ENCODE results near the gene COL6A5.

DNA sequence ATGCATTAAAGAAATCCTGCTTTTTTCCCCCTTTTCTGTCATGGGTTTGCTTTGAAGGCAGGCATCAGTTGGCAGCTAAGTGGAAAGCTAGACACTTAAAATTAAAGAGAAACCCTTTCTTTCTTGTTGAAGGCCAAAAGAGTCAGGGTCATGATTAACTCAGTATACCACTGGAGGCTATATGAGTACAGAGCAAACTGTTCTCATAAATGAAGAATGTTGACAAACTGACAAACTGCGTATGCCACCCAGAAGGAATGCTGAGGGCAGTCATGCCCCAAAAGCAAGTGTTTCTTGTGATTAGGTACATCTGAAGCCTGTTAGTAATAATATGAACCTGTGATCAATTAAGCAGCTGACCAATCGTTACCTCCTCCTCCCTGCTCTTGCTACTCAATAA lies 127.9 kb downstream of the COL6A5 start:
- TF ChIP-seq, protein P1, sequence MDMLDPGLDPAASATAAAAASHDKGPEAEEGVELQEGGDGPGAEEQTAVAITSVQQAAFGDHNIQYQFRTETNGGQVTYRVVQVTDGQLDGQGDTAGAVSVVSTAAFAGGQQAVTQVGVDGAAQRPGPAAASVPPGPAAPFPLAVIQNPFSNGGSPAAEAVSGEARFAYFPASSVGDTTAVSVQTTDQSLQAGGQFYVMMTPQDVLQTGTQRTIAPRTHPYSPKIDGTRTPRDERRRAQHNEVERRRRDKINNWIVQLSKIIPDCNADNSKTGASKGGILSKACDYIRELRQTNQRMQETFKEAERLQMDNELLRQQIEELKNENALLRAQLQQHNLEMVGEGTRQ (IDR thresholded peaks at IDR 0.05; ENCODE audit: borderline replicate concordance, low read depth, low read length): no peak
- TF ChIP-seq, protein P2, sequence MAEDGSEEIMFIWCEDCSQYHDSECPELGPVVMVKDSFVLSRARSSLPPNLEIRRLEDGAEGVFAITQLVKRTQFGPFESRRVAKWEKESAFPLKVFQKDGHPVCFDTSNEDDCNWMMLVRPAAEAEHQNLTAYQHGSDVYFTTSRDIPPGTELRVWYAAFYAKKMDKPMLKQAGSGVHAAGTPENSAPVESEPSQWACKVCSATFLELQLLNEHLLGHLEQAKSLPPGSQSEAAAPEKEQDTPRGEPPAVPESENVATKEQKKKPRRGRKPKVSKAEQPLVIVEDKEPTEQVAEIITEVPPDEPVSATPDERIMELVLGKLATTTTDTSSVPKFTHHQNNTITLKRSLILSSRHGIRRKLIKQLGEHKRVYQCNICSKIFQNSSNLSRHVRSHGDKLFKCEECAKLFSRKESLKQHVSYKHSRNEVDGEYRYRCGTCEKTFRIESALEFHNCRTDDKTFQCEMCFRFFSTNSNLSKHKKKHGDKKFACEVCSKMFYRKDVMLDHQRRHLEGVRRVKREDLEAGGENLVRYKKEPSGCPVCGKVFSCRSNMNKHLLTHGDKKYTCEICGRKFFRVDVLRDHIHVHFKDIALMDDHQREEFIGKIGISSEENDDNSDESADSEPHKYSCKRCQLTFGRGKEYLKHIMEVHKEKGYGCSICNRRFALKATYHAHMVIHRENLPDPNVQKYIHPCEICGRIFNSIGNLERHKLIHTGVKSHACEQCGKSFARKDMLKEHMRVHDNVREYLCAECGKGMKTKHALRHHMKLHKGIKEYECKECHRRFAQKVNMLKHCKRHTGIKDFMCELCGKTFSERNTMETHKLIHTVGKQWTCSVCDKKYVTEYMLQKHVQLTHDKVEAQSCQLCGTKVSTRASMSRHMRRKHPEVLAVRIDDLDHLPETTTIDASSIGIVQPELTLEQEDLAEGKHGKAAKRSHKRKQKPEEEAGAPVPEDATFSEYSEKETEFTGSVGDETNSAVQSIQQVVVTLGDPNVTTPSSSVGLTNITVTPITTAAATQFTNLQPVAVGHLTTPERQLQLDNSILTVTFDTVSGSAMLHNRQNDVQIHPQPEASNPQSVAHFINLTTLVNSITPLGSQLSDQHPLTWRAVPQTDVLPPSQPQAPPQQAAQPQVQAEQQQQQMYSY (CRISPR knock-in tag; IDR thresholded peaks at IDR 0.05): no peak
- TF ChIP-seq HDAC2 (IDR thresholded peaks at IDR 0.05) (no peak), POLR2A (IDR thresholded peaks at IDR 0.05; ENCODE audit: low read depth, low read length) (no peak), ETV6 (conservative IDR thresholded peaks at IDR 0.05 in 1 of 2, IDR thresholded peaks at IDR 0.05 in 1 of 2; ENCODE audit: borderline replicate concordance in 1 of 2, low read depth in 1 of 2) (no peak), LARP7 (IDR thresholded peaks at IDR 0.05) (no peak)
- TF ChIP-seq, protein P3, sequence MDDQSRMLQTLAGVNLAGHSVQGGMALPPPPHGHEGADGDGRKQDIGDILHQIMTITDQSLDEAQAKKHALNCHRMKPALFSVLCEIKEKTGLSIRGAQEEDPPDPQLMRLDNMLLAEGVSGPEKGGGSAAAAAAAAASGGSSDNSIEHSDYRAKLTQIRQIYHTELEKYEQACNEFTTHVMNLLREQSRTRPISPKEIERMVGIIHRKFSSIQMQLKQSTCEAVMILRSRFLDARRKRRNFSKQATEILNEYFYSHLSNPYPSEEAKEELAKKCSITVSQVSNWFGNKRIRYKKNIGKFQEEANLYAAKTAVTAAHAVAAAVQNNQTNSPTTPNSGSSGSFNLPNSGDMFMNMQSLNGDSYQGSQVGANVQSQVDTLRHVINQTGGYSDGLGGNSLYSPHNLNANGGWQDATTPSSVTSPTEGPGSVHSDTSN (IDR thresholded peaks at IDR 0.05; ENCODE audit: insufficient replicate concordance, low read depth, low read length): no peak
- TF ChIP-seq, protein P4, sequence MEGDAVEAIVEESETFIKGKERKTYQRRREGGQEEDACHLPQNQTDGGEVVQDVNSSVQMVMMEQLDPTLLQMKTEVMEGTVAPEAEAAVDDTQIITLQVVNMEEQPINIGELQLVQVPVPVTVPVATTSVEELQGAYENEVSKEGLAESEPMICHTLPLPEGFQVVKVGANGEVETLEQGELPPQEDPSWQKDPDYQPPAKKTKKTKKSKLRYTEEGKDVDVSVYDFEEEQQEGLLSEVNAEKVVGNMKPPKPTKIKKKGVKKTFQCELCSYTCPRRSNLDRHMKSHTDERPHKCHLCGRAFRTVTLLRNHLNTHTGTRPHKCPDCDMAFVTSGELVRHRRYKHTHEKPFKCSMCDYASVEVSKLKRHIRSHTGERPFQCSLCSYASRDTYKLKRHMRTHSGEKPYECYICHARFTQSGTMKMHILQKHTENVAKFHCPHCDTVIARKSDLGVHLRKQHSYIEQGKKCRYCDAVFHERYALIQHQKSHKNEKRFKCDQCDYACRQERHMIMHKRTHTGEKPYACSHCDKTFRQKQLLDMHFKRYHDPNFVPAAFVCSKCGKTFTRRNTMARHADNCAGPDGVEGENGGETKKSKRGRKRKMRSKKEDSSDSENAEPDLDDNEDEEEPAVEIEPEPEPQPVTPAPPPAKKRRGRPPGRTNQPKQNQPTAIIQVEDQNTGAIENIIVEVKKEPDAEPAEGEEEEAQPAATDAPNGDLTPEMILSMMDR (IDR thresholded peaks at IDR 0.05 in 2 of 3, conservative IDR thresholded peaks at IDR 0.05 in 1 of 3; ENCODE audit: control insufficient read depth in 2 of 3, extremely low read depth in 1 of 3, insufficient read depth in 1 of 3, low read depth in 3 of 3, low read length in 3 of 3): no peak

All from GM12878 (cell line).